NCI-H345 (cell line): ENCODE results near the gene ADGRA1.

ENCODE experiments used
- DNase-seq: peaks from one replicate; lab custom pipeline; 2025; lab: John Stamatoyannopoulos, UW

The ADGRA1 gene

DNA sequence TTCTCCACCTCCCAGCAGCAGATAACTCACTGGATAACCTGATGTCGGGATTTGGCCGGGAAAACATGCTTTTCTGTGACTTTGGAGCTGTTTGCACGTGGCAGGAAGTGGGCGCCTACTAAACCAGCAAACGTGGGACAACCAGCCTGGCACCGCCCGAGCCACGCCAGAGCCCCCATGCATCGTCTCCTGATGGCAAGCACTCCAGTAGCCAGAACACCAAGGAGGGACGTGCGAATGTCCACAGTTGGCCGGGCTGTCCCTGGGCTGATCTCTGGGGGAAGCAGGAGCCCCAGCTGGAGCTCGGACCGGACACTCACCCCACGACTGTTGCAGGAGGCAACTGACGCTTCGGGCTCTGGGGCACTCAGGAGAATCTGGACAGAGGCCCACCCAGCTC, 7.1 kb downstream of the ADGRA1 start:
- DNase-seq, result no peak

DNA sequence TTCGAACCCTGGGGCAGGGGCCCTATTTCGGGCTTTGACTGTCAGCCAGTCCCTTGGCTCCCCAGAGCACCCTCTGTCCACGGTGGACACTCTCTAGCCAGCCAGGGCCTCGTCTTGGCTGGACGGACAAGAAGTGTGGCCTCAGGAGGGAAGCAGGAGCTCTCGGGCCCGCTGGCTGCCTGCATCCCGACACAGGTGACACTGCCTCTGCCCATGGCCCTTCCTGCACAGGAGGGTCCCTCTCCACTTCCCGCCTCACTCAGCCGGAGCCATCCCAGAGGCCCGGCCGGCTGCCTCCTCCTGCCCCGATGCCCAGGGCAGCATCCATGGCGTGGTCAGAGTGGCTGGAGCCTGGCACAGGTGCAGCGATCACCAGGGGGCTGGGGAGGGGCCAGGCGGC, 7.9 kb downstream of the ADGRA1 start:
- no peak for DNase-seq

DNA sequence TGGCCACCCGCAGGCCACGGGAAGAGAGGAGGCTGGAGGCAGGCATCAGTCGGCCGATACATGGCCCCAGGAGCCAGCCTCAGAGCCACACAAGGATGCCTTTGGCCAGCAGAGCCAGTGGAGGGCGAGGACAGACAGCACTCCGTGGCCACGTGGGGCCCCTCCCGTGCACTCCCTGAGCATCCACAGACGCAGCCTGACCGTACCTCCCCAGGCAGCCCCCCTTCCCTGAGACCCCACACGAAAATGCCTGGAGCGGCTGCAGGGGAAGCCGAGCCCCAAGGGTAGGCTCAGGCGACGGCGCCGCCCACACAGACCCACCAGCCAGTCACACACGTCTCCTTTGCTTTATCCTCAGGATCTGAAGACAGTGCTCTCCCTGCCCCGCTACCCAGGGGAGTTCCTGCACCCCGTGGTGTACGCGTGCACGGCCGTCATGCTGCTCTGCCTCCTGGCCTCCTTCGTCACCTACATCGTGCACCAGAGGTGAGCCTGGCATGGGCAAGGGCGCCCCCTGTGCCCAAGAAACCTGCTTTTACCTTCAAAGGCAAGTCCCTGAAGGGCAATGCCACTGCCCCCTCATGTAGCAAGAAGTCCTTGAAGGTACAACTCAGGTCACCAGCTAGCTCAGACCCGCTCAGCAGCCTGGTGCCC, 9.0 kb downstream of the ADGRA1 start:
- no peak for DNase-seq

DNA sequence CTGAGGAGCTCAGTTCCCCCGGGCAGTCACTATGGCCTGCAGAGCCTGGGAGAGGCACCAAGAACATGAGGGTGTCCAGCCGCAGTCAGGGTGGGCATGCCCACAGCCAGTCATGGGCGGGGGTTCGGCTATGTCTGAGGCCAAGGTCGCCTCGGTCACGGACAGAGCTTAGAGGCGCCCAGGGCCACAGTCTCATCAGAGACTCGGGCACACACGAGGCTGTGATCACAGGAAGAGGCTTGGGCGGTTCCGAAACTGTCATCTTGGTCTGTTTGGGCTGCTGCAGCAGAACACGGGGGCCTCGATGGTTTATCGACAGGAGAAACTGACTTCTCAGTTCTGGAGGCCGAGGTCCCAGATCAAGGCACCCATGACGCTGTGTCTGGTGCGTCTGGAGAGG, 9.7 kb downstream of the ADGRA1 start:
- DNase-seq, result no peak

DNA sequence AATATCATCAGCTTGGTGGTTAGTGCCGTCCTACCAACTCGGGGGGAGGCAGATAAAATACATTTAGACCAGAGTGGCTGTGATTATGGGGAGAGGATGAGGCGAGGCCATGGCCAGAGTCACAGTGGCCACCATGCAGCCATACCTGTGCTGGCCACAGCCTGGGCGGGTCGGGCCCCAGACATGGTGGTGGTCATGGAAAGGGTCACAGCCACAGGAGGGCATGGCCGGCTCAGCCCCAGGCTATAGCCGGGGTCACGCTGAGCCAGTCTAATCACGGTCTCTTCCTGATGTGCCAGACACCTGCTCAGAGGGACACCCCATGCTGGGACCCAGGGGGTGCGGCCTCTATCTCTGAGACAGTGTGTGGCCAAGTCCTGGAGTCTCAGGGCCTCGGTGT, 10.2 kb downstream of the ADGRA1 start:
- no peak for DNase-seq

DNA sequence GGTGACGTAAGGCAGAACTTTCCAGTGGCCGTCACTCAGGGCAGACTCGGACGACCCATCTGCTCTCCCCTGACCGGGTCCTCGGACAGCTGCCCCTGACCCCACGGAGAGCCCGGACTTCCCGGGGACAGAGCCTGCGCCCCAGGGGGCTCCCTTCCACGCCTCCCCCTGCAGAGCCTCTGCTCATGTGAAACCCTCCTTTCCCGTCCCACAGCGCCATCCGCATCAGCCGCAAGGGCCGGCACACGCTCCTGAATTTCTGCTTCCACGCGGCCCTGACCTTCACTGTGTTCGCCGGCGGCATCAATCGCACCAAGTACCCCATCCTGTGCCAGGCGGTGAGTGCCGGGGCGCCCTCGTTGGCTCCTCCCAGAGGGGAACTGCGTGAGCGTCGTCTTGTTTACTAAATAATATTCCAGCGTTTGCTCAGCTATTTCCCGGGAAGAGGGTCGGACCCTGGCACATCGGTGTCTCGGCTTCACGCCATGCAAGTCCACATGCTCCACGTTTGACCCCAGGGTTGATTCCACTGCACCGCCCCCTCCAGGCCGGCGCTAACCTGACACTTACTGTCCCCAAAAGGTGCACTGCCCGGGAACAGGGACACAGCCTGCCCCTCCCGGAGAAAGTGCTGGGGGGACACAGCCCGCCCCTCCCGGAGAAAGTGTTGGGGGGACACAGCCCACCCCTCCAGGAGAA, 10.9 kb downstream of the ADGRA1 start:
- DNase-seq, result no peak

DNA sequence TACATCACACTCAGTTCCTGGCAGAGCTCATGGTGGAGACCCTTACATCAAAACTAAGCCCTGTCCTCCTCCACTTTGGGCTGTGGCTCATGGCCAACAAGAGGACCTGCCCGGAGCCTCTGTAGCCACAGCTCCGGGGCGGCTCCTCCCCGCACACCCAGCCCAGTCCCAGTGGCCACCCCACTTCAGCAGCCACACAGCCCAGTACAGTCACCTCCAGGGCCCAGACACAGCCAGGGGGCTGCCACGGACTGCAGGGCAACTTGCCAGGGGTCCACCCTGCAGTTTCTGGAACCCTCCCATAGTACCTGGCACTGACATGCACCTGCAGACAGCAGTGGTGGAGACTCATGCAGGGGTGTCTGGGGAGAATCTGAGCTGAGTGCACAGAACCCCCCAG, 11.8 kb downstream of the ADGRA1 start:
- no peak for DNase-seq

DNA sequence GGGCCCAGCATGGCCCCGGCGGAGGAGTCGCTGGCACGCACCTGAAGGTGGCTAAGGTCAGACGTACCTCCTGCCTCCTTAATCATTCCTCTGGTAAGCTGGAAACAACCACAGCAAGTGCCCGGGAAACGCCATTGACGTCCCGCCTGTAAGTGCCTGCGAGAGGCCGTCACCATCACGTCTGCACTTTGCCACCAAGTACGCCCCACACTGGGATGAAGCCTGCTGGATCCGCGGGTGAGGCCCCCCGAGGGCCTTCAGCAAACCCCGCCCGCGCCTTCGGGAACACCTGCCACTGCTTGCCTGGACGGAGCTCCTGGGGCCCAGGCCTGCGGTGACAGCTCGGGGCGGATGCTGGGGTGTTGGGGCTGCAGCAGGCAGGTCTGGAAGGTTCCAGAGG, 12.5 kb downstream of the ADGRA1 start:
- no peak for DNase-seq

DNA sequence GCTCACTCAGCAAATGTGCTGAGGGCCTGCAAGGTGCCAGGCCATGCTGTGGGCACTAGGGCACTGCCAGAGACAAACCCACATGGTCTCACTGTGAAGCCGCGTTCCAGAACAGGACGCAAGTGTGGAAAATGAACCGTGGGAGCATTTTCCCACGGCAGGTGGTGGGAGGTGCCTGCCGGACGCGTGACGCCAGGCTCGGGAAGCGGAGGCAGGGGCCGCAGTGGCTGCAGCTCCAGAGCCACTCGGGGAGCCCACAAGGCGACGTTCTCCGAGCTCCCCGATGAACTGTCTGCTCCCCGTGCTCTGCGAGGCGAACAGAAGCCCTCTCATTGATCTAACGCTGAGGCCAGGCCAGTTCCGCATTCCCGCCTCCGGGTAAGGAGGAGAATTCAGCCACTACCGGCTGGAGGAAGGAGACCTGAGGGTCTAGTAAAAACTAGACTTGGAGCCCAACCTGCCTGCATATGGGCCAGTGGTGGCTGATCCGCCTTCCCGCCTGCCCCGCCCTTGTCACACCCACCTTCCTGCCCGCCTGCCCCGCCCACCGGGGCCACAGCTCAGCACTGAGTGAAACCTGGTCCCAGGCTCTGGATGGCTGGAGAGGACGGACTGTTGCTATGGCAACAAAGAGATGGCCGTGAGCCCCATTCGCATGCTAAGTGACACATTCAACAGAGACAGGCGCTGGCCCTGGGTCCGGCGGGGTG, 13.1 kb downstream of the ADGRA1 start:
- no peak for DNase-seq

DNA sequence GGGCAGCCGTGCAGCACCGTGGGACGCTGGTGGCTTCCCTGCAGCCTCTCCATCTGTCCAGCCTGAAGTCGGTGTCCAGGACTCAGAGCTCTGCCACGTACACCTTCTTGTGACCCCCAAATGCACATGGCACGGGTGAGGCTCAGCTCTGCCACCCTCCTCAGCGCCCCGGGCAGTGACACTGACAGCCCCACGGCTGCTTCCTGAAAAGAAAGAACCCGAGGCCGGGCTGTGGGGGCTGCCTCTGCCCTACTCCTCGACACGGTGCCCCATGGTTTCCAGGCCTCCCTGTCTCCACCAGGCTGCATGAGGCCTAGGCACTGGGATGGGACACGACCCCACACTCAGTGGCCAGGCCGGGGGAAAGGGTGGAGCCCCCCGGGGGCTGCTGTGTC, 13.7 kb downstream of the ADGRA1 start:
- no peak for DNase-seq

DNA sequence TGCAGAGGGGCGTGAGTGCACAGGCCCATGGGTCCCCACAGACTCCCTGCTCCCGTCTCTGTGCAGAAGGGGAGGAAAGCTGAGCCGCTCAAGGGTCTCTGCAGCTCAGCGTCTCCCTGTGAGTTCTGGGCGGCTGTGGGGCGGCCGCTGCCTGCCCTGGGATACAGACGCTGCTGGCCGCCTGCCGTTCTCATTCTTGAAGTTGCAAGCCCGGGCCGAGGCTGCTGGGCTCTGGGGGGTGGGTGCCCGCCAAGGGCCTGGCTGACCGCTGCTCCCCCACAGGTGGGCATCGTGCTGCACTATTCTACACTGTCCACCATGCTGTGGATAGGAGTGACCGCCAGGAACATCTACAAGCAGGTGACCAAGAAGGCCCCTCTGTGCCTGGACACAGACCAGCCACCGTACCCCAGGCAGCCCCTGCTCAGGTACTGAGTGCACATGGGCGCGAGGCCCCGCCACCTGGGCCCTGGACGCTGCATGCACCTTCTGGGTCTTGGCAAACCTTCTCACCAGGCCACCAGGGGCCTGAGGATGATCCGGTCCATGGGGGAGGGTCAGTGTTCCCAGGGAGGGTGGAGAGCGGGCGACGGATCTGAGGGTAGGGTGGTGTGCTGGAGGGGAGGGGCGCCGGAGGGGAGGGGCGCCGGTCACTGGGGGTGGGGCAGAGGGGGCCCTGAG, 14.8 kb downstream of the ADGRA1 start:
- no peak for DNase-seq

DNA sequence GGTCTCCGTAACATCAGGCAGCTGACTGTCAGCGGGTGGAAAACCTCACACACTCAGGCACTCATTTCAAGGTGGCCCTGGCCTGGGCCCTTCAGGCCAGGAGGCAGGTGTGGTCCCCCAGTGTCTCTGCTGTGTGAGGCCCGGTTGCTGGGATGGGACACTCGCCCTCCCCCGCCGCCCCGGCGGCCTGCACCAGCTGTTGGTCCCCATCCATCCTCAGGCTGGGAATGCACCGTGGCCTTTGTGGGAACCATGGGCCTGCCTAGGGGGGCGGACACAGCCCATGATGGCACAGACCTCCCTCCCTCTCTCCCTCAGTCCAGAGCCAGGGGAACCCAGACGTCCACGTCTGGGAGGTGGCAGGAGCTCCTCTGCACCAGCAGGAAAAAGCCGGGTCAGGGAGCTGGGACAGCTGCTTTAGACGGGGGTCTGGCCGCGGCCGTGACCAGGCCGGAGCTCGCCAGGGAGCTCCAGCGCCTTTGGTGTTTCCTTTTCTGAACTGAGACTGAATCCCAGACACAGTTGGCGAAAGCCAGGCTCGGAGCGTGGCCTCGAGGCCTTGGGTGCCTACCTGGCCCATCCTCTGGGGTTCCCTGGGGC, 15.7 kb downstream of the ADGRA1 start:
- no peak for DNase-seq

DNA sequence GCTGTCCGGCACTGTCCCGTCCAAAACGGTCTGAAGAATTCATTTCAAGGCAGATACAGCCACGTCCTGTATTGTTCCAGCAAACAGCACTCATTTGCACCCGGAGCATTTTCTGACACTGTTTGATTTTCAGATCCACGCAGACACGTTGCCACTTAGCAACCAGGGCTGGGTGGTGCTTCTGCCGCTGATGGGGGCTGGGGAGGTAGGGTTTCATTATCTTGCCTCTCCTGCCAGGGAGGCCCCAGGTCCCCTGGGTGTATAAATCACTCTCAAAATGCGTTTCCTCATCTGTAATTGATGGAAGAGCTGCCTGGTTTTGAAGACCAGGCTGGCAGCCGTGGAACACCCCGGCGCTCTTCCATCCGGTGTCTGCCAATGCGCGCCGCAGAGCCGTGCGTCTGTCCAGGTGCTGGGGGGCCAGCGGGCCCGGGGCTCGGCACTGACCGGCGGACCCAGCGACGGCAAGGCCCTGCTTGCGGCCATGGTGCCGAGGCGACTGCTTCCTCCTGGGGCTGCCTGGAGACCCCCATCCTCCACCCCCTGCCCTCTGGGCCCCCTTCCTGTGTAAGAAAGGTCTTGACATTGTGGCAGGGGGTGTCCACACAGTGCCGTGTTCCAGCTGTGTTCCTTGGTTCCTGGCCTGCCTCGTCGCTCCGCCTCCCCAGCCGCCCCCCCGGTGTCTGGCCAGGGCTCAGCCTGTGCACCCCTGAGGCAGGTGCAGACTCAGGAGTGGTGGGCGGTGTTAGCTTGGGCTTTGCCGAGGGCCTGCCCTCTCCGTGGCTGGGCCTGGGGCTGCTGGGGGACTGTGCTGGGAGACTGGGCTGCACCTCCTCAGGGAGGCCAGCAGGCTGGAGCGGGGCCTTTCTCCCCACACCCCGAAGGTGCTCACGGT, 16.6 kb downstream of the ADGRA1 start:
- no peak for DNase-seq

DNA sequence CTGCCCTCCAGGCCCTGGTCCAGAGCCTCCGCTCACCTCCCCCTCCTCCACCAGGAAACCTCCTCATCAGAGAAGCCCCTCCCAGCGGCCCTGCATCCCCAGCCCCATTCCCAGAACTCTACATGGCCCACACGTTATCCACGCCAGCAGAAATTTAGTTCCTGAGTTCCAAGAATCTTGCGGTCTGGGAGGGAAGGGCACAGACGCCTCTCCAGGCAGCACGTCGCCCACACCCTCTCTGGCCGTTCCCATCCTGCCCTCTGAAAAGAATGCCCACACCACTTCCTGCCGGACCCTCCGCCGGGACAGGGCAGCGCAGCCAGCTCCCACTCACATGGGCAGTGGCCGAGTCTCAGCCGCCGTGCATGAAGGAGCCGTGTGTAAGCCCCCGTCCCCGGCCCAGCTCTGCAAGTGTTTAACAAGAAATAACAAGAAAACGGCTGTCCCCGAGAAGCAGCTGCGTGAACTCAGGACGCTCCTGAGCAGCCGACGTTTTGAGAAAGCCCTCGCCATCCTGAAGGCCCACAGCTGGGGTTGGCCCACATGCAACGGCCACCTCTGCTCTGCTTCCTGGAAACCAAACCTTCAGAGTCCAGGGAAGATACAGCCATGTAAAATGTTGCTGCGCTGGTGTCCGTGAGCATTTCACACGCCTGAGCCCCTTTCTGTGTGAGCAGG, 17.4 kb downstream of the ADGRA1 start:
- DNase-seq, result no peak

DNA sequence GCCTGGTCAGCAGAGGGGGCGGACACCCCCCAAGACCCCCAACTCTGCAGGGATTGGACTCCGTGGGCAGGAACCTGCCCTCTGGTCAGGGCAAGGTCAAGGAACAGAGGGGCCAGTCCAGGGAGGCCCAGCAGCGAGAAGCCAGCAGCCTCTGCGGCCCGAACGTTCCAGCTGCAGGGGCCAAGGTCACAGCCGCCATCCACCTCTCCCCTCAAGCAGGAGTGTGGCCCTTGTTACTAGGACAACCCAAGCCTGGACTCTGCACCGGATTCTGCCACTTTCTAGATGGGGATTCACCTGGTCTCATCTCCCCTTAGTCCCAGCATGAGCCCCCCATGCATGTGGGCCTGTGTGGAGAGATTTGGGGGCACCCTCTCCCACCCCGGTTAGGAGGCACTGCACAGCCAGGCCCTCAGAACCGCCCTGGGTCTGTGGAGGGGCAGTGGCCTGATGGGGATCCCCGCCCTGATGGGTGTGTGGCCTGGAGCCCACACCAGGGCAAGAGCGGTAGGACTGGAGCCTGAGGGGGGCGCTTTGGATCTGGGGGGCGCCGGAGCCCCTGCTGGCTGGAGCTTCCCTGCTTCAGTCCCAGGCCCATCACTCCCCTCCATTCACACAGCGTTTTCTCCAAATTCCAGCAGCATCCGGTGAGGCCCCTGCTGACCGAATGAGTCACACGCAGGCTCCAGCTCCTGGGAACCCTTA, 18.1 kb downstream of the ADGRA1 start:
- no peak for DNase-seq

DNA sequence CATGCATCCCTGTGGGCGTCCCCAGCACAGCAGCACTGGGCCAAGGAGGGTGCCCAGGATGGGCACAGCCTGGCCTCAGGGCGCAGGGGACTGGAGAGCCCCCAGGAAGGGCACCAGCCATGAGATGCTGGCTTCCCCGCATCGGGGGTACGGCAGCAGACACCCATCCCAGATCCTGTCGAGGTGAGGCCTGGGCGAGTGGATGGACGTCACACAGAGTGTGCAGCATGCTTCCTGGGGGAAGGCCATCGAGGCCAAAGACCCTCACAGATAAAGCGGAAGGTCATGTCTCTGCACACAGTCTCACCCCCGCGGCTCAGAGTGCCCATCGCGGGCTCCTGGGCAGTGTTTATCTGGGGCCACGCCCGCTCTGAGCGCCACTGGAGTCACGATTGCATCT, 18.8 kb downstream of the ADGRA1 start:
- no peak for DNase-seq

DNA sequence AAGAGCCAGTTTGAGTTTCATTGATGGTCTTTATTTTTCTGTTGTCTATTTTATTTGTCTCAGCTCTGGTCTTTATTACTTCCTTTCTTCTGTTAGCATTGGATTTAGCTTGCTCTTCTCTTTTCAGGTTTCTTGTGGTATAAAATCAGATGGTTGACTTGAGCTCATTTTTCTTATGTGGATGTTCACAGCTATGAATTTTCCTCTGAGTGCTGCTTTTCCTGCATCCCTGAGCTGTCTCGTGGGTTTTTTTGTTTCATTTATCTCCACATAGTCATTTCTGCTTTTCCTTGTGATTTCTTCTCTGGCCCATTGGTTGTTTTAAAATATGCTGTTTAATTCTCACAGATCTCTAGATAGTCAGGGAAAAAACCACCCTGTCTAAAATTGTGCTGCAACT, 19.7 kb downstream of the ADGRA1 start:
- no peak for DNase-seq

DNA sequence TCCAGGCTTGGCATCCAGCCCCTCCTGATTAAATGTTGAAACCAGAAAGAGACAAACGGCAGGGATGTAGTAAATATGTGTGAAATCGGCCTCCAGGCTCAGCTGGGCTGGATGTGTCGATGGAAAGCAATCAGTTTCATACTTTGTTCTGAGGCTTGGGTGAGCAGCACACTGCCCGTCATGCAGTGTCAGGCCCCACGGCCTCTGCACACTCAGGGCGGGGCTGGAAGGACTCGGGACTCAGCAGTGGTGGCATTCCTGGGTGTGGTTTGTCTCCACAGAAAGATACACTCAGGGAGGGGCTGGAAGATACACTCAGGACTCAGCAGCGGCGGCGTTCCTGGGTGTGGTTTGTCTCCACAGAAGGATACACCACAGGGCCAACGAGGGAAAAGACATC, 22.0 kb downstream of the ADGRA1 start:
- no peak for DNase-seq

DNA sequence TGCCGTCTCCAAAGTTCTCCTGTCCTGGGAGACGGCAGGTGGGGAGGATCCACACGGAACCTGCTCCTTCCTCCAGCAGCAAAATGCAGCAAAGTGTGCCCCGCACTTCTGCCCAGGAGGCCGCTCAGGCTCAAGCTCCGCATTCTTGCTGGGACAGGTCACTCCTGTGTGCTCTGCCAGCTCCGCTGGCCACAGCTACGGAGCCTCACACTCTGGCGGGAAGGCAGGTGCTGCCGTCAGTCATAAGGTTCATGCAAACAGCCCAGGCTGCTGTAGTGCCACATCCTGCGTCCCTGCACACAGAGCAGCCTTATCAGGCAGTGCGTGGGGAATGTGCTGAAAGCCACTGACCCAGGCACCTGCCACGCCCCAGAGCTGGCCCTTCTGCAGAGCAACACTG, 22.4 kb downstream of the ADGRA1 start:
- no peak for DNase-seq

DNA sequence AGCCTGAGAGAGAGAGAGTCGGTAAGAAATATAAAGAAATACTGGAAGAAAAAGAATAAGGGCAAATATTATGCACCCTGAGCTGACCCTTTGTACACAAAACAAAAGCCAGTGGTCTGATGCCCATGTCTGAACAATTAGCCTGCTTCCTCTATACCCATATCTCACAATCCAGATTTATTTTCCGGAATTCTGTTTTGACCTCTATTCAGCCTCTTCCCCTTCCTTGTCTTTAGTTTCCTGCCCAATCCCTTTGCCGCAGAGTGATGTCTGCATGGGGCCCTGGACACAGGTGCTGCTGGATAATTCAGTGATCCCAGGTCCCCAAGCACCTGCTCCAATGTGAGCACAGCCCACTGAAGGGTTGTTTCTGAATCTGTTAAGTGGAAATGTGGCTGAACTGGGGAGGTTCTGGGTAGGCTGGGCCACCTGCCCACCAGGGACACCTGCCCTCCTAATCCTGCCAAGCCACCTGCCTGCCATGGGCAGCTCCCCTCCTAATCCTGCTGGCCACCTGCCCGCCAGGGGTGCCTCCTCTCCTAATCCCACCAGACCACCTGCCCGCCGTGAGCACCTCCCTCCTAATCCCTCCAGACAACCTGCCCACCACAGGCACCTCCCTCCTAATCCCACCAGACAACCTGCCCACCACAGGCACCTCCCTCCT, 23.0 kb downstream of the ADGRA1 start:
- no peak for DNase-seq
